Adrenal gland (tissue), 12 donors: ENCODE data around the gene EPHB1. TPM values are rescaled to one million over a fixed set of nuclear protein-coding genes. Genes with fewer than 3 reads are reported as not detected.

ENCODE experiments used
- DNase-seq, 7 donors: peaks; one replicate each; pipeline ENCODE4 v3.0.0-alpha.2; 2019 to 2020
- H3K27ac ChIP-seq, 5 donors: fragments of 200-600 bp; sonication (generic) in 4 of 5; 1 replicate in 3 of 5; 2 replicates in 2 of 5; pipeline versions ENCODE4 v1.5.1 to v1.8.0; 2016 to 2020; ENCODE audit warnings: mild to moderate bottlenecking in 1 of 5
- H3K27me3 ChIP-seq: fragments of 200-600 bp; 2 replicates; pipeline ENCODE4 v1.8.0; 2021
- H3K36me3 ChIP-seq, 2 donors: fragments of 200-600 bp; replicated peaks in 1 of 2; 1 replicate in 1 of 2; 2 replicates in 1 of 2; pipeline versions ENCODE4 v1.5.1 to v1.8.0; 2018 to 2022
- H3K4me1 ChIP-seq, 2 donors: fragments of 200-600 bp; replicated peaks in 1 of 2; 1 replicate in 1 of 2; 2 replicates in 1 of 2; pipeline versions ENCODE4 v1.5.1 to v1.8.0; 2018 to 2021
- H3K4me3 ChIP-seq, 4 donors: fragments of 200-600 bp; sonication (generic) in 3 of 4; one replicate each; pipeline ENCODE4 v1.5.1; 2016 to 2018
- H3K9me3 ChIP-seq, 3 donors: fragments of 200-600 bp; sonication (generic) in 1 of 3; replicated peaks in 1 of 3; 1 replicate in 2 of 3; 2 replicates in 1 of 3; pipeline versions ENCODE4 v1.5.1 to v1.8.0; 2016 to 2021
- CTCF ChIP-seq, 6 experiments: fragments of 450-650 bp in 4 of 6; fragments of 200-600 bp in 2 of 6; sonication (generic) in 1 of 6; IDR thresholded peaks; 1 replicate in 5 of 6; 2 replicates in 1 of 6; pipeline versions ENCODE4 v1.5.1 to v1.8.0; 2016 to 2021; ENCODE audit warnings: antibody characterized with exemption in 6 of 6, mild to moderate bottlenecking in 2 of 6, moderate library complexity in 1 of 6
- POLR2A ChIP-seq, 2 donors: fragments of 450-650 bp; IDR thresholded peaks; one replicate each; pipeline ENCODE4 v1.6.1; 2017; ENCODE audit warnings: antibody characterized with exemption in 2 of 2, mild to moderate bottlenecking in 2 of 2, moderate library complexity in 1 of 2
- WGBS, 4 donors: extraction: QIAGEN DNeasy Blood & Tissue Kit in 2 of 4; methylation state at CpG; one replicate each; pipeline versions ENCODE4 v1.1.5 to v1.1.7; 2013 to 2017; 5-methylcytosine and 5-hydroxymethylcytosine counted together
- intact Hi-C, 2 donors: fragments of 100-400 bp; cut with DNase I; formaldehyde crosslinking; loops; one replicate each; pipeline versions ENCODE4 v1.14.1 to v1.15.0; 2022 to 2023
- polyA plus RNA-seq, 3 donors: library from polyadenylated mRNA; stranded (reverse); fragments of 200-250 nt in 2 of 3; fragments of 350-450 nt in 1 of 3; fragmentation: Illumina TruSeq in 1 of 3; extraction: RNeasy Lipid Tissue Mini Kit (QIAGEN cat#74804) in 1 of 3; gene quantifications; one replicate each; pipeline ENCODE4 v1.2.3, GENCODE V29; 2013 to 2014
- total RNA-seq, 9 donors: library from RNA; depleted of rRNA in 4 of 9; stranded (reverse); fragments of >200 nt in 4 of 9; fragments of 120-200 nt in 1 of 9; fragmentation: NEBNext Ultra II Directional in 1 of 9; extraction: Animal tissue kit (Norgen Biotek cat#: 25700) in 1 of 9; gene quantifications; one replicate each; pipeline versions ENCODE4 v1.1.0 to v1.2.4, GENCODE V29; 2013 to 2023
- donor health status: healthy with polysubstance abuse.
- donor health status: Bipolar disorder and iron deficiency.
- donor health status: DM: yes; HTN: yes; CAD: no.
- donor health status: DM: no; HTN: no; CAD: no.
- donor health status: DM: no; HTN: no; CAD: no.
- donor health status: DM: yes; HTN: yes; CAD: no.

Gene EPHB1
- total and polyA plus RNA-seq, 12 donors: 0.10 to 3.4 (median 0.98) TPM

GRCh38 chr3:134928392-134928791 lies 133.3 kb downstream of the EPHB1 start:
- no peak overlapping the region for H3K4me3 ChIP-seq
- intact Hi-C loops: no loop called here
- TF ChIP-seq CTCF (IDR thresholded peaks at IDR 0.05): no peak
- no peak for TF ChIP-seq POLR2A (IDR thresholded peaks at IDR 0.05)
- H3K36me3 ChIP-seq: no peaks in the 10 kb centered on the region
- H3K4me1 ChIP-seq: no peaks in the 10 kb centered on the region
- no peaks in the 10 kb centered on the region for H3K27me3 ChIP-seq
- no peak for DNase-seq
- 75 to 90% (median 85%) methylated on average over 6 of the region's 6 CpGs for WGBS, 4 donors
- H3K27ac ChIP-seq: no peak overlapping the region
- no peaks in the 10 kb centered on the region for H3K9me3 ChIP-seq

GRCh38 chr3:134928819-134929218 lies 133.8 kb downstream of the EPHB1 start:
- TF ChIP-seq POLR2A (IDR thresholded peaks at IDR 0.05): no peak
- TF ChIP-seq CTCF (IDR thresholded peaks at IDR 0.05): no peak
- Histone ChIP-seq H3K4me3 (no peak overlapping the region), H3K4me1 (no peaks in the 10 kb centered on the region), H3K27ac (no peak overlapping the region), H3K27me3 (no peaks in the 10 kb centered on the region), H3K36me3 (no peaks in the 10 kb centered on the region), H3K9me3 (no peaks in the 10 kb centered on the region)
- intact Hi-C loops: no loop called here
- DNase-seq: no peak
- WGBS, 4 donors: 72 to 82% (median 77%) methylated on average over 3 of the region's 3 CpGs

GRCh38 chr3:134929976-134930375 lies 134.9 kb downstream of the EPHB1 start:
- 73 to 93% (median 82%) methylated on average over 2 of the region's 2 CpGs for WGBS, 4 donors
- H3K27ac ChIP-seq: no peak overlapping the region

GRCh38 chr3:134931045-134931785 lies 136.2 kb downstream of the EPHB1 start:
- H3K4me1 ChIP-seq: no peaks in the 10 kb centered on the region
- TF ChIP-seq CTCF (IDR thresholded peaks at IDR 0.05) (no peak), POLR2A (IDR thresholded peaks at IDR 0.05) (no peak)
- intact Hi-C loops: no loop called here
- H3K36me3 ChIP-seq: no peaks in the 10 kb centered on the region
- no peak for DNase-seq
- no peak overlapping the region for H3K27ac ChIP-seq
- no peak overlapping the region for H3K4me3 ChIP-seq
- H3K9me3 ChIP-seq: no peaks in the 10 kb centered on the region
- no peaks in the 10 kb centered on the region for H3K27me3 ChIP-seq
- WGBS, 4 donors: 74 to 87% (median 79%) methylated on average over 5 of the region's 5 CpGs

More at GRCh38 chr3:134929976-134930375, 134.9 kb downstream of the EPHB1 start:
- no peaks in the 10 kb centered on the region for H3K27me3 ChIP-seq
- no peak for DNase-seq
- H3K9me3 ChIP-seq: no peaks in the 10 kb centered on the region
- intact Hi-C loops: no loop called here
- TF ChIP-seq POLR2A (IDR thresholded peaks at IDR 0.05) (no peak), CTCF (IDR thresholded peaks at IDR 0.05) (no peak)
- H3K4me3 ChIP-seq: no peak overlapping the region
- no peaks in the 10 kb centered on the region for H3K4me1 ChIP-seq
- no peaks in the 10 kb centered on the region for H3K36me3 ChIP-seq
